ENCODE data around the gene SPOCK1. TPM values are rescaled to one million over a fixed set of nuclear protein-coding genes. Genes with fewer than 3 reads are reported as not detected.
"Not testable (repeated sequence)": the region's sequence is repeated elsewhere in the genome, so short reads cannot be mapped to it uniquely, and the experiment has no call there.

Gene SPOCK1
- total and polyA plus RNA-seq, 4 donors, result 0.48 to 4.5 (median 0.69) TPM

- ATAC-seq (ENCODE audit: insufficient read depth, low FRiP score), result no peak
- TF ChIP-seq, protein P1, sequence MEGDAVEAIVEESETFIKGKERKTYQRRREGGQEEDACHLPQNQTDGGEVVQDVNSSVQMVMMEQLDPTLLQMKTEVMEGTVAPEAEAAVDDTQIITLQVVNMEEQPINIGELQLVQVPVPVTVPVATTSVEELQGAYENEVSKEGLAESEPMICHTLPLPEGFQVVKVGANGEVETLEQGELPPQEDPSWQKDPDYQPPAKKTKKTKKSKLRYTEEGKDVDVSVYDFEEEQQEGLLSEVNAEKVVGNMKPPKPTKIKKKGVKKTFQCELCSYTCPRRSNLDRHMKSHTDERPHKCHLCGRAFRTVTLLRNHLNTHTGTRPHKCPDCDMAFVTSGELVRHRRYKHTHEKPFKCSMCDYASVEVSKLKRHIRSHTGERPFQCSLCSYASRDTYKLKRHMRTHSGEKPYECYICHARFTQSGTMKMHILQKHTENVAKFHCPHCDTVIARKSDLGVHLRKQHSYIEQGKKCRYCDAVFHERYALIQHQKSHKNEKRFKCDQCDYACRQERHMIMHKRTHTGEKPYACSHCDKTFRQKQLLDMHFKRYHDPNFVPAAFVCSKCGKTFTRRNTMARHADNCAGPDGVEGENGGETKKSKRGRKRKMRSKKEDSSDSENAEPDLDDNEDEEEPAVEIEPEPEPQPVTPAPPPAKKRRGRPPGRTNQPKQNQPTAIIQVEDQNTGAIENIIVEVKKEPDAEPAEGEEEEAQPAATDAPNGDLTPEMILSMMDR (IDR thresholded peaks at IDR 0.05; ENCODE audit: control extremely low read depth, extremely low read depth), result no peak
- Histone ChIP-seq H3K9me3 (ENCODE audit: control insufficient read depth in 4 of 4, insufficient read depth in 3 of 4, low read length in 3 of 4) (peaks cover 0 to 2% (median 0%) of the 10 kb centered on the region in 4 donors), H3K27me3 (ENCODE audit: control insufficient read depth in 3 of 3, insufficient read depth in 3 of 3, low read length in 2 of 3) (no peaks in the 10 kb centered on the region), H3K4me3 (no peak overlapping the region), H3K36me3 (ENCODE audit: control insufficient read depth in 4 of 4, insufficient read depth in 4 of 4, low read length in 4 of 4) (no peaks in the 10 kb centered on the region), H3K4me1 (ENCODE audit: control insufficient read depth in 5 of 5, insufficient read depth in 5 of 5, low read length in 5 of 5) (peaks cover 0 to 7% (median 0%) of the 10 kb centered on the region in 5 donors), H3K9ac (ENCODE audit: insufficient read depth in 1 of 2, low read length in 2 of 2) (no peak overlapping the region), H3K27ac (ENCODE audit: low read depth in 1 of 2, low read length in 1 of 2) (no peak overlapping the region)
- no peak for DNase-seq
- 63 to 72% methylated on average over 5 of the region's 5 CpGs for WGBS, 2 donors
Measured at GRCh38 chr5:137260820-137261695, 238.1 kb downstream of the SPOCK1 start.

DNA sequence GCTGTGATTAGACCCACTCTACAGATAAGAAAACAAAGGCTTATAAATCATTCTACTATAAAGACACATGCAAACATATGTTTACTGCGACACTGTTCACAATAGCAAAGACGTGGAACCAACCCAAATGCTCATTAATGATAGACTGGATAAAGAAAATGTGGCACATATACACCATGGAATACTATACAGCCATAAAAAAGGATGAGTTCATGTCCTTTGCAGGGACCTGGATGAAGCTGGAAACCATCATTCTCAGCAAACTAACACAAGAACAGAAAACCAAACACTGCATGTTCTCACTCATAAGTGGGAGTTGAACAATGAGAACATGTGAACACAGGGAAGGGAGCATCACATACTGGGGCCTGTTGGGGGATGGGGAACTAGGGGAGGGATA, 240.0 kb downstream of the SPOCK1 start:
- DNase-seq; H3K9me3 ChIP-seq (ENCODE audit: control insufficient read depth in 4 of 4, insufficient read depth in 3 of 4, low read length in 3 of 4); H3K27ac ChIP-seq (ENCODE audit: low read depth in 1 of 2, low read length in 1 of 2); H3K9ac ChIP-seq (ENCODE audit: insufficient read depth in 1 of 2, low read length in 2 of 2); H3K27me3 ChIP-seq (ENCODE audit: control insufficient read depth in 3 of 3, insufficient read depth in 3 of 3, low read length in 2 of 3); H3K36me3 ChIP-seq (ENCODE audit: control insufficient read depth in 4 of 4, insufficient read depth in 4 of 4, low read length in 4 of 4); H3K4me3 ChIP-seq; H3K4me1 ChIP-seq (ENCODE audit: control insufficient read depth in 5 of 5, insufficient read depth in 5 of 5, low read length in 5 of 5); ATAC-seq (ENCODE audit: insufficient read depth, low FRiP score): not testable (repeated sequence)
- 83 to 91% methylated on average over 2 of the region's 2 CpGs for WGBS, 2 donors

DNA sequence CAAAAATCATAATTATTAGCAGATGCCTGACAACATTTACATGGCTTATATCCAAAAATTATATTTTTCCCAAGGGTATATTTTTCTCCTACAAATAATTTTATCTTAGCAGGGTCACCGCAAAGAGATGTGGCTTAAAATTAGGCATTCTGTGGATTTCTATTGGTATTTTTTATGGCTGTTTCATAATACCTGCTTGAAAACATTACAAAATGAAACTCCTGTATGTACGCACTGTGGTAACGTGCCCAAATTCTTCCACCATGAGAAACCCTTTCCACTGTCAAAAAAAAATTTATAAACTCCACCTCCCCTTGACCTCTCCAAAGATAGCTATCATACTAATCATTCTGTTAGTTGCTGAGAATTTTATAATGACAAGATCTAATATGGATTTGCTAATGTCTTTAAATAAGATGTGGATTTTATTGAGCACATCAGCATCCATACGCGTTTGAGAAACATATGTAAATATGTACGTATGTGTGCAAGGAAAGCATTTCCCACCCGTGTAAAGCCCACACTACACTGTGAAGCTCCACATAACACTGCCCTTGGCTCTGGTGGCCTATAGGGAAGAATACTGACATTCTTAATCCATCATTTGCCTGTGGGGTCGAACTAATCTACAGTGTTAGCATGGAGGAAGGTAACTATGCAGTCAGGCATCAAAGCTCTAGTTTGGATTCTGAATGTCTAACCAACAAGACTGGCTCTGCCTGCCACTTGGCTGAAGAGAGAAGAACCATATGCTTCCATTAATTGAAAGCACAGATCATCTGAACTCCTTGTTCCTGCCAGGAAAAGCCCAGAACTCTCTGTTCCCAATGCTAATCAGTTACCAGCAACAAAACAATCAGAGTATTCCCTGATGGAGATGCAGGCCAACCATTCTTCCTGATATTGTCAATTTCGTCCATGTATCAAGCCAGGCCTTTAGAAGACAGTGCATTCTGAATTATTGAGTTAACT, 244.7 kb downstream of the SPOCK1 start:
- TF ChIP-seq, protein P1 (IDR thresholded peaks at IDR 0.05; ENCODE audit: control extremely low read depth, extremely low read depth), result no peak
- Histone ChIP-seq H3K4me1 (ENCODE audit: control insufficient read depth in 5 of 5, insufficient read depth in 5 of 5, low read length in 5 of 5) (peaks cover 0 to 2% (median 0%) of the 10 kb centered on the region in 5 donors), H3K27me3 (ENCODE audit: control insufficient read depth in 3 of 3, insufficient read depth in 3 of 3, low read length in 2 of 3) (no peaks in the 10 kb centered on the region), H3K27ac (ENCODE audit: low read depth in 1 of 2, low read length in 1 of 2) (no peak overlapping the region), H3K36me3 (ENCODE audit: control insufficient read depth in 4 of 4, insufficient read depth in 4 of 4, low read length in 4 of 4) (no peaks in the 10 kb centered on the region), H3K9me3 (ENCODE audit: control insufficient read depth in 4 of 4, insufficient read depth in 3 of 4, low read length in 3 of 4) (peaks cover 0 to 2% (median 0%) of the 10 kb centered on the region in 4 donors), H3K9ac (ENCODE audit: insufficient read depth in 1 of 2, low read length in 2 of 2) (no peak overlapping the region), H3K4me3 (no peak overlapping the region)
- DNase-seq (no peak), ATAC-seq (ENCODE audit: insufficient read depth, low FRiP score) (no peak)
- 79 to 90% methylated on average over 9 of the region's 9 CpGs for WGBS, 2 donors

- WGBS, 2 donors, result 78 to 92% methylated on average over 2 of the region's 2 CpGs
Measured at GRCh38 chr5:137252512-137252911, 246.6 kb downstream of the SPOCK1 start.

More at GRCh38 chr5:137252512-137252911, 246.6 kb downstream of the SPOCK1 start:
- Histone ChIP-seq H3K9me3 (ENCODE audit: control insufficient read depth in 4 of 4, insufficient read depth in 3 of 4, low read length in 3 of 4) (peaks cover 0 to under 1% (median 0%) of the 10 kb centered on the region in 4 donors), H3K27me3 (ENCODE audit: control insufficient read depth in 3 of 3, insufficient read depth in 3 of 3, low read length in 2 of 3) (no peaks in the 10 kb centered on the region), H3K4me3 (no peak overlapping the region), H3K9ac (ENCODE audit: insufficient read depth in 1 of 2, low read length in 2 of 2) (no peak overlapping the region), H3K36me3 (ENCODE audit: control insufficient read depth in 4 of 4, insufficient read depth in 4 of 4, low read length in 4 of 4) (no peaks in the 10 kb centered on the region), H3K4me1 (ENCODE audit: control insufficient read depth in 5 of 5, insufficient read depth in 5 of 5, low read length in 5 of 5) (peaks cover 0 to 2% (median 0%) of the 10 kb centered on the region in 5 donors), H3K27ac (ENCODE audit: low read depth in 1 of 2, low read length in 1 of 2) (no peak overlapping the region)
- TF ChIP-seq, protein P1 (IDR thresholded peaks at IDR 0.05; ENCODE audit: control extremely low read depth, extremely low read depth), result no peak
- DNase-seq (no peak), ATAC-seq (ENCODE audit: insufficient read depth, low FRiP score) (no peak)
